Measurements from ENCODE around the gene COL5A3.

Gene COL5A3

GRCh38 chr19:10010247-10010691 lies at the start of gene COL5A3:
TSS of gene COL5A3 (minus strand) at chr19:10010504. CDS start at chr19:10010385, 119 bp downstream.
- Histone ChIP-seq H3K4me3 (ENCODE audit: insufficient read depth, low read length, poor library complexity, severe bottlenecking) (no peak within 1 kb of the TSS), H3K27me3 (ENCODE audit: low read length) (no peaks in the 10 kb centered on the region), H4K20me1 (ENCODE audit: low read depth, low read length) (no peaks in the 10 kb centered on the region), H3K9me2 (replicated peaks; ENCODE audit: insufficient read depth, low read length) (no peaks in the 10 kb centered on the region), H3K36me3 (ENCODE audit: low read length) (no peaks in the 10 kb centered on the region), H3K9me3 (ENCODE audit: insufficient read depth, low read length) (no peaks in the 10 kb centered on the region), H3K4me2 (ENCODE audit: low read depth, low read length, poor library complexity, severe bottlenecking) (no peak within 1 kb of the TSS), H2AFZ (ENCODE audit: low read depth, low read length, severe bottlenecking) (no peak within 1 kb of the TSS), H3K9ac (ENCODE audit: low read length) (no peak within 1 kb of the TSS), H3K27ac (ENCODE audit: low read depth, low read length) (no peak within 1 kb of the TSS), H3F3A (ENCODE audit: insufficient read depth) (no peaks in the 10 kb centered on the region), H3K79me2 (ENCODE audit: insufficient read depth, low read length) (no peaks in the 10 kb centered on the region)
- TF ChIP-seq, protein P1, sequence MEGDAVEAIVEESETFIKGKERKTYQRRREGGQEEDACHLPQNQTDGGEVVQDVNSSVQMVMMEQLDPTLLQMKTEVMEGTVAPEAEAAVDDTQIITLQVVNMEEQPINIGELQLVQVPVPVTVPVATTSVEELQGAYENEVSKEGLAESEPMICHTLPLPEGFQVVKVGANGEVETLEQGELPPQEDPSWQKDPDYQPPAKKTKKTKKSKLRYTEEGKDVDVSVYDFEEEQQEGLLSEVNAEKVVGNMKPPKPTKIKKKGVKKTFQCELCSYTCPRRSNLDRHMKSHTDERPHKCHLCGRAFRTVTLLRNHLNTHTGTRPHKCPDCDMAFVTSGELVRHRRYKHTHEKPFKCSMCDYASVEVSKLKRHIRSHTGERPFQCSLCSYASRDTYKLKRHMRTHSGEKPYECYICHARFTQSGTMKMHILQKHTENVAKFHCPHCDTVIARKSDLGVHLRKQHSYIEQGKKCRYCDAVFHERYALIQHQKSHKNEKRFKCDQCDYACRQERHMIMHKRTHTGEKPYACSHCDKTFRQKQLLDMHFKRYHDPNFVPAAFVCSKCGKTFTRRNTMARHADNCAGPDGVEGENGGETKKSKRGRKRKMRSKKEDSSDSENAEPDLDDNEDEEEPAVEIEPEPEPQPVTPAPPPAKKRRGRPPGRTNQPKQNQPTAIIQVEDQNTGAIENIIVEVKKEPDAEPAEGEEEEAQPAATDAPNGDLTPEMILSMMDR (IDR thresholded peaks at IDR 0.05; ENCODE audit: insufficient read depth, low read length, poor library complexity, severe bottlenecking) = no peak
- TF ChIP-seq EZH2phosphoT487 (conservative IDR thresholded peaks at IDR 0.05; ENCODE audit: low read length) = no peak

GRCh38 chr19:10052602-10053360 lies 42.5 kb upstream of the COL5A3 start:
- H3K9me3 ChIP-seq (ENCODE audit: insufficient read depth, low read length) = no peaks in the 10 kb centered on the region
- no peaks in the 10 kb centered on the region for H3K36me3 ChIP-seq (ENCODE audit: low read length)
- no peak overlapping the region for H2AFZ ChIP-seq (ENCODE audit: low read depth, low read length, severe bottlenecking)
- TF ChIP-seq EZH2phosphoT487 (conservative IDR thresholded peaks at IDR 0.05; ENCODE audit: low read length) = no peak
- TF ChIP-seq, protein P1 (IDR thresholded peaks at IDR 0.05; ENCODE audit: insufficient read depth, low read length, poor library complexity, severe bottlenecking) = no peak
- H4K20me1 ChIP-seq (ENCODE audit: low read depth, low read length) = no peaks in the 10 kb centered on the region
- no peaks in the 10 kb centered on the region for H3K27me3 ChIP-seq (ENCODE audit: low read length)
- no peaks in the 10 kb centered on the region for H3K9me2 ChIP-seq (replicated peaks; ENCODE audit: insufficient read depth, low read length)
- H3F3A ChIP-seq (ENCODE audit: insufficient read depth) = no peaks in the 10 kb centered on the region
- H3K79me2 ChIP-seq (ENCODE audit: insufficient read depth, low read length) = no peaks in the 10 kb centered on the region
- H3K4me3 ChIP-seq (ENCODE audit: insufficient read depth, low read length, poor library complexity, severe bottlenecking) = no peak overlapping the region
- no peak overlapping the region for H3K4me2 ChIP-seq (ENCODE audit: low read depth, low read length, poor library complexity, severe bottlenecking)
- no peak overlapping the region for H3K9ac ChIP-seq (ENCODE audit: low read length)
- H3K27ac ChIP-seq (ENCODE audit: low read depth, low read length) = no peak overlapping the region

- TF ChIP-seq EZH2phosphoT487 (conservative IDR thresholded peaks at IDR 0.05; ENCODE audit: low read length) = no peak
- TF ChIP-seq, protein P1 (IDR thresholded peaks at IDR 0.05; ENCODE audit: insufficient read depth, low read length, poor library complexity, severe bottlenecking) = no peak
These were observed 39.3 kb upstream of the COL5A3 start for GRCh38 chr19:10049626-10050025.

More at GRCh38 chr19:10049626-10050025, 39.3 kb upstream of the COL5A3 start:
- no peaks in the 10 kb centered on the region for H4K20me1 ChIP-seq (ENCODE audit: low read depth, low read length)
- H3K9ac ChIP-seq (ENCODE audit: low read length) = no peak overlapping the region
- no peaks in the 10 kb centered on the region for H3K9me2 ChIP-seq (replicated peaks; ENCODE audit: insufficient read depth, low read length)
- H3K27ac ChIP-seq (ENCODE audit: low read depth, low read length) = no peak overlapping the region
- H3K4me3 ChIP-seq (ENCODE audit: insufficient read depth, low read length, poor library complexity, severe bottlenecking) = no peak overlapping the region
- H3K9me3 ChIP-seq (ENCODE audit: insufficient read depth, low read length) = no peaks in the 10 kb centered on the region
- H3F3A ChIP-seq (ENCODE audit: insufficient read depth) = no peaks in the 10 kb centered on the region
- H2AFZ ChIP-seq (ENCODE audit: low read depth, low read length, severe bottlenecking) = no peak overlapping the region
- H3K79me2 ChIP-seq (ENCODE audit: insufficient read depth, low read length) = no peaks in the 10 kb centered on the region
- H3K36me3 ChIP-seq (ENCODE audit: low read length) = no peaks in the 10 kb centered on the region
- H3K27me3 ChIP-seq (ENCODE audit: low read length) = no peaks in the 10 kb centered on the region; the same call in 1 of the 2 replicates
- no peak overlapping the region for H3K4me2 ChIP-seq (ENCODE audit: low read depth, low read length, poor library complexity, severe bottlenecking)

Data from SU-DHL-6 (cell line).